Measurements from ENCODE around the gene USP19.

DNA sequence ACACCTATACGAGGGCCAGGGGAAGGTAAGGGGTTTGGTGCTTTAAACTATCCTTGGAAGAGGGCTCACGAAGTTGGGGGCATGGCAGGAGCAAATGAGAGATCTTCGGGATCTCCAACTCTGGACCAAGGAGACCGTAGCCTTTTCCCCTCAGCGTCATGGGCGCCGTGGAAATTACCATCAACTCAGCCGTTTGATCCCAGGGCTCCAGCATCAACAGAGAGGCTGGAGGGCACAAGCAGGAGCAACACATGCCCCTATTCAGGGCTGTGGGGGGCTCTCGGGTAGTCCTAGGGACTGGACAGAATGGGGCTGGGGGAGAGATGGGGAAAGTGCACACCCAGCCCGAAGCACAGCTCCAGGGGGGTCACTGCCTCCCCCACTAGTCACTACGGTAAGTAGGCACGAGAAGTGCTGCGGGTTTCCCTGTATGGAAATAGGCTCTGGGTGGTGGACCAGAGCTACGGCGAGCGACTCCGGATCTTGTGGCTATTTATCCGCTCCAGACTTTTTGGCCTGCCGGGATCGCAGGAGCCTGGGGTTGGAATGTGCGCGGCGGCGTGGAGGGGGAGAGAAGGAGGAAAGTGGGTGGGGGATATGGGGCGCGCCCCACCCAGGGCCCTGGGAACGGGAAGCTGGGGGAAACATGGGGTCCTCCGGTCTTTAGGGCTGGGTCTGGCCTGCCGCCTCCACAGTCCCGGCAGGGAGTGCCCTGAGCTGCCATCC is 12.8 kb upstream of the USP19 start:
- TF ChIP-seq, protein P1, sequence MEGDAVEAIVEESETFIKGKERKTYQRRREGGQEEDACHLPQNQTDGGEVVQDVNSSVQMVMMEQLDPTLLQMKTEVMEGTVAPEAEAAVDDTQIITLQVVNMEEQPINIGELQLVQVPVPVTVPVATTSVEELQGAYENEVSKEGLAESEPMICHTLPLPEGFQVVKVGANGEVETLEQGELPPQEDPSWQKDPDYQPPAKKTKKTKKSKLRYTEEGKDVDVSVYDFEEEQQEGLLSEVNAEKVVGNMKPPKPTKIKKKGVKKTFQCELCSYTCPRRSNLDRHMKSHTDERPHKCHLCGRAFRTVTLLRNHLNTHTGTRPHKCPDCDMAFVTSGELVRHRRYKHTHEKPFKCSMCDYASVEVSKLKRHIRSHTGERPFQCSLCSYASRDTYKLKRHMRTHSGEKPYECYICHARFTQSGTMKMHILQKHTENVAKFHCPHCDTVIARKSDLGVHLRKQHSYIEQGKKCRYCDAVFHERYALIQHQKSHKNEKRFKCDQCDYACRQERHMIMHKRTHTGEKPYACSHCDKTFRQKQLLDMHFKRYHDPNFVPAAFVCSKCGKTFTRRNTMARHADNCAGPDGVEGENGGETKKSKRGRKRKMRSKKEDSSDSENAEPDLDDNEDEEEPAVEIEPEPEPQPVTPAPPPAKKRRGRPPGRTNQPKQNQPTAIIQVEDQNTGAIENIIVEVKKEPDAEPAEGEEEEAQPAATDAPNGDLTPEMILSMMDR (conservative IDR thresholded peaks at IDR 0.05; ENCODE audit: low read length) = no peak
- TF ChIP-seq EZH2phosphoT487 (IDR thresholded peaks at IDR 0.05; ENCODE audit: borderline replicate concordance, low read depth, low read length) = no peak
